A549 (cell line): ENCODE data around the gene GJA3. TPM values are rescaled to one million over a fixed set of nuclear protein-coding genes. Genes with fewer than 3 reads are reported as not detected.

Source experiments
- ATAC-seq, 2 experiments: fragments of 200-7000 bp in 1 of 2; fragments of >200 bp in 1 of 2; cut with Nextera tagmentation in 1 of 2; cut with Tn5 transposase in 1 of 2; 3 replicates each; pipeline versions ENCODE4 v1.8.0 to v1.9.1; 2018 to 2020; ENCODE audit warnings: mild to moderate bottlenecking in 1 of 2, moderate library complexity in 1 of 2
- CTCF ChIA-PET: fragments of 300-600 bp; sonication (Branson Sonifier 250); formaldehyde crosslinking; extraction: SDS; loops from one replicate; lab custom pipeline; 2021; ENCODE audit warnings: antibody characterized with exemption, inconsistent platforms; lab: Yijun Ruan, JAX
- POLR2A ChIA-PET: fragments of 350-600 bp; formaldehyde crosslinking; extraction: SDS; loops from one replicate; lab custom pipeline; 2021; ENCODE audit warnings: antibody characterized with exemption, inconsistent platforms; lab: Yijun Ruan, JAX
- DNase-seq, 2 experiments: peaks; one replicate each; pipeline versions ENCODE4 v3.0.0 to v3.0.0-alpha.2; 2011 to 2016; ENCODE audit warnings: low read depth in 1 of 2, low spot score in 1 of 2
- FAIRE-seq: peaks from 2 replicates; lab custom pipeline; 2011; peaks lifted over from hg19 to GRCh38; lab: Jason Lieb, UNC
- H3K27ac ChIP-seq, 2 experiments: fragments of >200 bp; sonication (Bioruptor Twin); formaldehyde crosslinking; 3 replicates each; pipeline ENCODE4 v1.5.1; 2016 to 2017
- H3K4me1 ChIP-seq: fragments of >200 bp; sonication (Bioruptor Twin); formaldehyde crosslinking; 3 replicates; pipeline ENCODE4 v1.6.1; 2016
- H3K4me2 ChIP-seq: fragments of >200 bp; sonication (Bioruptor Twin); formaldehyde crosslinking; 3 replicates; pipeline ENCODE4 v1.6.1; 2016
- H3K4me3 ChIP-seq: fragments of >200 bp; sonication (Bioruptor Twin); formaldehyde crosslinking; 3 replicates; pipeline ENCODE4 v1.5.1; 2016
- H3K9me3 ChIP-seq: fragments of >200 bp; sonication (Bioruptor Twin); formaldehyde crosslinking; 3 replicates; pipeline ENCODE4 v1.6.1; 2016
- ATOH8 ChIP-seq: fragments of 250-450 bp; sonication (Bioruptor Pico); IDR thresholded peaks from 2 replicates; pipeline ENCODE4 v1.5.0; 2020; ENCODE audit warnings: low read depth, mild to moderate bottlenecking, moderate library complexity
- BCL3 ChIP-seq: fragments of >200 bp; sonication (Bioruptor Twin); formaldehyde crosslinking; IDR thresholded peaks from 3 replicates; pipeline ENCODE4 v1.6.1; 2016
- CBX2 ChIP-seq: fragments of 200-600 bp; sonication (generic); IDR thresholded peaks from 2 replicates; pipeline ENCODE4 v1.6.1; 2016; ENCODE audit warnings: low read depth, mild to moderate bottlenecking, borderline replicate concordance
- CHD2 ChIP-seq: fragments of 150-350 bp; IDR thresholded peaks from 2 replicates; pipeline ENCODE4 v1.6.1; 2014; ENCODE audit warnings: low read length; ENCODE audit not compliant: partially characterized antibody
- CHD4 ChIP-seq: fragments of 200-600 bp; sonication (generic); IDR thresholded peaks from 2 replicates; pipeline ENCODE4 v1.6.1; 2016; ENCODE audit warnings: antibody characterized with exemption, mild to moderate bottlenecking, borderline replicate concordance
- EHMT2 ChIP-seq: fragments of 200-600 bp; sonication (generic); IDR thresholded peaks from 2 replicates; pipeline ENCODE4 v1.6.1; 2016; ENCODE audit warnings: antibody characterized with exemption, low read depth, mild to moderate bottlenecking, moderate library complexity
- FOXS1 ChIP-seq: fragments of 250-450 bp; sonication (Bioruptor Pico); IDR thresholded peaks from 2 replicates; pipeline ENCODE4 v1.5.0; 2020; ENCODE audit warnings: mild to moderate bottlenecking, moderate library complexity
- GATA3 ChIP-seq: IDR thresholded peaks from 2 replicates; pipeline ENCODE4 v1.6.1; 2012; ENCODE audit warnings: borderline replicate concordance
- HDAC2 ChIP-seq: fragments of 200-600 bp; sonication (generic); IDR thresholded peaks from 2 replicates; pipeline ENCODE4 v1.6.1; 2016
- HES2 ChIP-seq: fragments of >200 bp; sonication (Bioruptor Twin); formaldehyde crosslinking; IDR thresholded peaks from 2 replicates; pipeline ENCODE4 v1.6.1; 2016
- HEYL ChIP-seq: fragments of 250-450 bp; sonication (Bioruptor Pico); IDR thresholded peaks from 2 replicates; pipeline ENCODE4 v1.8.0; 2021; ENCODE audit warnings: mild to moderate bottlenecking, moderate library complexity
- HOXB13 ChIP-seq: fragments of 250-450 bp; sonication (Bioruptor Pico); IDR thresholded peaks from 2 replicates; pipeline ENCODE4 v1.5.0; 2020; ENCODE audit warnings: low read depth, mild to moderate bottlenecking, moderate library complexity
- JUN ChIP-seq, 2 experiments: fragments of >200 bp; sonication (Bioruptor Twin); formaldehyde crosslinking; IDR thresholded peaks; 2 replicates in 1 of 2; 3 replicates in 1 of 2; pipeline ENCODE4 v1.6.1; 2016 to 2017
- MAFK ChIP-seq: fragments of 450-650 bp; IDR thresholded peaks from 2 replicates; pipeline ENCODE4 v1.6.1; 2014; ENCODE audit not compliant: partially characterized antibody
- MAZ ChIP-seq: fragments of 150-350 bp; IDR thresholded peaks from 2 replicates; pipeline ENCODE4 v1.6.1; 2014; ENCODE audit warnings: antibody characterized with exemption, low read depth, low read length, borderline replicate concordance
- NFE2L2 ChIP-seq: fragments of 150-350 bp; conservative IDR thresholded peaks from 2 replicates; pipeline ENCODE4 v1.6.1; 2014; ENCODE audit warnings: low read length
- NPAS2 ChIP-seq: fragments of 250-450 bp; sonication (Bioruptor Pico); IDR thresholded peaks from 2 replicates; pipeline ENCODE4 v1.8.0; 2022; ENCODE audit warnings: mild to moderate bottlenecking, moderate library complexity, borderline replicate concordance
- NR3C1 ChIP-seq: fragments of >200 bp; sonication (Bioruptor Twin); formaldehyde crosslinking; IDR thresholded peaks from 3 replicates; pipeline ENCODE4 v1.6.1; 2017
- RARB ChIP-seq: fragments of 250-450 bp; sonication (Bioruptor Pico); IDR thresholded peaks from 2 replicates; pipeline ENCODE4 v1.8.0; 2021; ENCODE audit warnings: mild to moderate bottlenecking, moderate library complexity
- RFX5 ChIP-seq: fragments of 450-650 bp; IDR thresholded peaks from 2 replicates; pipeline ENCODE4 v1.7.1; 2014; ENCODE audit warnings: antibody characterized with exemption, mild to moderate bottlenecking, moderate library complexity
- TFCP2L1 ChIP-seq: fragments of 250-450 bp; sonication (Bioruptor Pico); IDR thresholded peaks from 2 replicates; pipeline ENCODE4 v1.5.0; 2021; ENCODE audit warnings: mild to moderate bottlenecking
- TP53 ChIP-seq: fragments of 250-450 bp; sonication (Bioruptor Pico); IDR thresholded peaks from 2 replicates; pipeline ENCODE4 v1.5.0; 2021; ENCODE audit warnings: mild to moderate bottlenecking, moderate library complexity
- ZC3H11A ChIP-seq: fragments of 450-650 bp; IDR thresholded peaks from 2 replicates; pipeline ENCODE4 v1.6.1; 2014; ENCODE audit warnings: antibody characterized with exemption, mild to moderate bottlenecking
- WGBS: methylation state at CpG from one replicate; pipeline ENCODE4 v1.1.6; 2017; ENCODE audit errors: missing lambda C conversion rate; 5-methylcytosine and 5-hydroxymethylcytosine counted together
- polyA plus RNA-seq, 4 experiments: library from polyadenylated mRNA; depleted of rRNA in 3 of 4; stranded (reverse); fragments of >200 nt; fragmentation: RNase III in 1 of 4; extraction: RNeasy Plus Mini Kit Qiagen cat#74134 plus additional on column Dnase treatment in 1 of 4; gene quantifications; 2 replicates in 3 of 4; 3 replicates in 1 of 4; pipeline ENCODE4 v1.2.3, GENCODE V29; 2011 to 2017

The GJA3 gene
- polyA plus RNA-seq, 2 of the 4 experiments (the other 2 are of a cell fraction), result 0.06 to 0.19 TPM

GRCh38 chr13:20186771-20187170, 25.9 kb upstream of the GJA3 start:
- H3K27ac ChIP-seq, result no peak overlapping the region
- DNase-seq (no peak), ATAC-seq (no peak), FAIRE-seq (no peak)
- H3K9me3 ChIP-seq, result no peaks in the 10 kb centered on the region
- ChIA-PET POLR2A (no interaction called here), CTCF (interaction anchor here (4.3 kb wide), 1 partner anchor 10 kb away, joined by 24 read pairs; no protein-coding TSS in a partner anchor)
- 46% methylated on average over 6 of the region's 6 CpGs for WGBS
- no peak overlapping the region for H3K4me2 ChIP-seq
- H3K4me3 ChIP-seq, result no peak overlapping the region
- 0 out of 3 replicates have a peak, but pooled peaks cover under 1% of the 10 kb centered on the region for H3K4me1 ChIP-seq
- TF ChIP-seq RFX5, result no peak
- no peak for TF ChIP-seq CBX2
- TF ChIP-seq HES2, result no peak
- TF ChIP-seq HOXB13, result no peak
- TF ChIP-seq HEYL (CRISPR knock-in tag), result no peak
- no peak for TF ChIP-seq JUN (IDR thresholded peaks at IDR 0.05)
- no peak for TF ChIP-seq NPAS2 (CRISPR knock-in tag)
- no peak for TF ChIP-seq NR3C1

- no peak for FAIRE-seq
- no peak for DNase-seq
- WGBS, result 44% methylated on average over 6 of the region's 12 CpGs
- Histone ChIP-seq H3K27ac (no peak overlapping the region), H3K4me3 (no peak overlapping the region), H3K9me3 (no peaks in the 10 kb centered on the region), H3K4me1 (no peaks in the 10 kb centered on the region), H3K4me2 (no peak overlapping the region)
- no peak for TF ChIP-seq BCL3
- TF ChIP-seq CHD2, result no peak
- TF ChIP-seq ATOH8 (CRISPR knock-in tag), result no peak
- no peak for TF ChIP-seq MAZ
- TF ChIP-seq RARB (CRISPR knock-in tag), result no peak
- no peak for TF ChIP-seq TFCP2L1 (CRISPR knock-in tag)
- TF ChIP-seq MAFK, result no peak
- TF ChIP-seq CHD4, result no peak
- TF ChIP-seq HDAC2, result no peak
- no peak for TF ChIP-seq HOXB13
- no peak for TF ChIP-seq EHMT2
- TF ChIP-seq ZC3H11A, result no peak
- TF ChIP-seq GATA3, result no peak
- no peak for TF ChIP-seq FOXS1 (CRISPR knock-in tag)
- no peak for TF ChIP-seq NR3C1
- TF ChIP-seq NFE2L2, result no peak
- TF ChIP-seq TP53, result no peak
- ChIA-PET POLR2A (no interaction called here), CTCF (interaction anchor here (0.7 to 4.3 kb wide), 4 partner anchors 11 to 740 kb away, joined by 3 to 24 read pairs (median 4); no protein-coding TSS in a partner anchor)
- no peak for ATAC-seq
Observed at GRCh38 chr13:20185366-20186056, 24.7 kb upstream of the GJA3 start.
